Hepatocyte (in vitro differentiated cells): Measurements from ENCODE around the gene CETN3.

Source experiments
- EZH2 ChIP-seq: fragments of 200-600 bp; sonication (generic); IDR thresholded peaks from 2 replicates; pipeline ENCODE4 v1.6.1; 2016; ENCODE audit warnings: antibody characterized with exemption, mild to moderate bottlenecking, borderline replicate concordance
- EZH2phosphoT487 ChIP-seq: fragments of 200-600 bp; sonication (generic); IDR thresholded peaks from one replicate; pipeline ENCODE4 v1.6.1; 2018; ENCODE audit warnings: antibody characterized with exemption, mild to moderate bottlenecking, low read depth, moderate library complexity; ENCODE audit not compliant: unreplicated experiment, severe bottlenecking
- TF ChIP-seq, protein P1 (sequence below): fragments of 200-600 bp; sonication (generic); IDR thresholded peaks from 2 replicates; pipeline ENCODE4 v1.5.1; 2016; ENCODE audit warnings: antibody characterized with exemption, mild to moderate bottlenecking; ENCODE audit not compliant: poor library complexity

DNA sequence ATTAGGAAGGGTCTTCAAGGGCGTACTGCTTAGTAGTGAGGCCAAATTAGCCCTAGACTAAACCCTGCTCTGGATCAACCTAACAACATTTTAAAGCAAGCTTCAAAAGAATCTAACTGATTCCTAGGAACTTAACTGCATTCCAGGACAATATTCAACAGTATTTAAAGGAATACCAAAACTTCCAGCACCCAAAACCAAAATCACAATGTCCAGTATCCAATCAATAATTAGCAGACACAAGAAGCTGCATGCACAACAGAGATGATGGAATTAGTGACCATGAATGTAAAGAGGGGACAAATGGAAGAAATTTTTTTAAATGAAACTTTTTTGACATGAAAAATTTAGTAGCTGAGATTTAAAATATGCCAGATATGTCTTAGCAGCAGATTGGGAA lies 53.9 kb downstream of the CETN3 start:
- TF ChIP-seq EZH2phosphoT487, result no peak
- TF ChIP-seq, protein P1, sequence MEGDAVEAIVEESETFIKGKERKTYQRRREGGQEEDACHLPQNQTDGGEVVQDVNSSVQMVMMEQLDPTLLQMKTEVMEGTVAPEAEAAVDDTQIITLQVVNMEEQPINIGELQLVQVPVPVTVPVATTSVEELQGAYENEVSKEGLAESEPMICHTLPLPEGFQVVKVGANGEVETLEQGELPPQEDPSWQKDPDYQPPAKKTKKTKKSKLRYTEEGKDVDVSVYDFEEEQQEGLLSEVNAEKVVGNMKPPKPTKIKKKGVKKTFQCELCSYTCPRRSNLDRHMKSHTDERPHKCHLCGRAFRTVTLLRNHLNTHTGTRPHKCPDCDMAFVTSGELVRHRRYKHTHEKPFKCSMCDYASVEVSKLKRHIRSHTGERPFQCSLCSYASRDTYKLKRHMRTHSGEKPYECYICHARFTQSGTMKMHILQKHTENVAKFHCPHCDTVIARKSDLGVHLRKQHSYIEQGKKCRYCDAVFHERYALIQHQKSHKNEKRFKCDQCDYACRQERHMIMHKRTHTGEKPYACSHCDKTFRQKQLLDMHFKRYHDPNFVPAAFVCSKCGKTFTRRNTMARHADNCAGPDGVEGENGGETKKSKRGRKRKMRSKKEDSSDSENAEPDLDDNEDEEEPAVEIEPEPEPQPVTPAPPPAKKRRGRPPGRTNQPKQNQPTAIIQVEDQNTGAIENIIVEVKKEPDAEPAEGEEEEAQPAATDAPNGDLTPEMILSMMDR, result no peak
- no peak for TF ChIP-seq EZH2
